H4 (cell line): ENCODE data around the gene MGAT4B. TPM values are rescaled to one million over a fixed set of nuclear protein-coding genes. Genes with fewer than 3 reads are reported as not detected.
"Not testable (repeated sequence)": the region's sequence is repeated elsewhere in the genome, so short reads cannot be mapped to it uniquely, and the experiment has no call there.

Experiments used
- DNase-seq: peaks from one replicate; pipeline ENCODE4 v3.0.0-alpha.2; 2015; ENCODE audit warnings: low spot score
- total RNA-seq: library from RNA; depleted of rRNA; stranded (reverse); fragments of >200 nt; shearing (Covaris generic); gene quantifications from 2 replicates; pipeline ENCODE4 v1.2.3, GENCODE V29; 2014; rRNA removed

The MGAT4B gene
- total RNA-seq: 160 and 216 TPM in 2 replicates

DNA sequence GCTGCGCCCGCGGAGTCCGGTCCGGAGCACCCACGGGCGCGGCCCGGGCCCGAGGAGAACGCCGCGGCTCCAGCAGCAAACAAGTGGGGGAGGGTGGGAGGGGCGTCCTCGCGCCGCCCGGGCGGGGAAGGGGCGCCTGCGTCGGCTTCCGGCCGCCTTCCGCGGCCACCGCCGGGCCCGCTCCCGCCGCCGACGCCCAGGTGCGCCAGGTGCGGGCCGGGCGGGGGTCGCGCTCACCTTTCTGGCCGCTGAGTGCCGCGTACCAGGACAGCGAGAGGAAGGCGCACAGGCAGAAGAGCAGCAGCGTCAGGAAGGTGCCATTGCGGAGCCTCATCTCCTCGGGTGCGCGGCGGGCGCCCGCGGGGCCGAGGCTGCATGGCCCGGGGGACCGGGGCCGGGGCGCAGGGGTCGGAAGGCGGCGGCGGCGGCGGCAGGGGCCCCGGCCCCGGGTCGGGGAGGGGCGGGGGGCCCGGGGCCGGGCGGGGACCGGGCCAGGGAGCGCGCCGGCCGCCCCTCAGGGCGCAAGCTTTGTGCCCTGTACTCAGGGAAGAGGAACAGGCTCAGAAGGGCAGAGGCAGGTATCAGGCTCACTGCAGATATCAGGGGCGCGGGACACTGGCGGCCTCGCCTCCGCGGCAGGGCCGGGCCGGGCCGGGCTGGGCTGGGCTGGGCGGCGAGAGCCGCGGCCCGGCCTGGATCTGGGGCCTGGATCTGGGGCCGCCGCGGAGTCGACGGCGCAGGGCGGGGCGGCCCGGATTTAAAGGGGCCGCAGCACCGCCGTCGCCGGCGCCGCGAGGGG lies at the start of gene MGAT4B:
Gene MGAT4B (minus strand): TSS at position 617 of the 799 bp plus-strand sequence. CDS start 283 bp downstream, at position 334.
- no peak for DNase-seq

- no peak for DNase-seq
Measured at GRCh38 chr5:179854356-179854755, 47.7 kb upstream of the MGAT4B start.

DNA sequence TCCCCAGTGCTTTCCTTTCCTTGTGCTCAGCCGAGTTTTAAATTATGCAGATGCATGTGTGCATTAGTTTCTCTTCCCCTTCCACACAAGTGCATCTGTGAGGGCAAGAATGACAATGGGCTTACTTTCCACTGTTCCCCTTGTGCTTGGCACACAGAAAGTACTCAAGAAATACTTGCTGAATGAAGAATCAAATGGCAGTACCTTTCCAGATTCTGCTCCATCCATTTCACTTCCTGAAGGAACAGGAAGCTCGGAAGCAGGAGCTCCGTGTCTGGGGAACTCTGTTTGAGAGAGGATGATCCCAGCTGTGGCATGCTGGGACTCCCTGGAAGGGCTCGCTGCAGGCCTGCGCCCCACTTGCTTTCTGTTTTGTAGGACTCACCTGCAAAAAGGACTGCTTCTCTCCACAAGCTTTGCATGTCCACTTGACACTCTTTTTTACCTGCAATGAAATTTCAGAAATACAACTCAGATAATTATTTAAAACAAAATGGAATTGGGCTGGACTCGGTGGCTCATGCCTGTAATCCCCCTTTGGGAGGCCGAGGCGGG lies 46.4 kb upstream of the MGAT4B start:
- no peak for DNase-seq

GRCh38 chr5:179841621-179842020 lies 35.0 kb upstream of the MGAT4B start:
- DNase-seq: no peak

DNA sequence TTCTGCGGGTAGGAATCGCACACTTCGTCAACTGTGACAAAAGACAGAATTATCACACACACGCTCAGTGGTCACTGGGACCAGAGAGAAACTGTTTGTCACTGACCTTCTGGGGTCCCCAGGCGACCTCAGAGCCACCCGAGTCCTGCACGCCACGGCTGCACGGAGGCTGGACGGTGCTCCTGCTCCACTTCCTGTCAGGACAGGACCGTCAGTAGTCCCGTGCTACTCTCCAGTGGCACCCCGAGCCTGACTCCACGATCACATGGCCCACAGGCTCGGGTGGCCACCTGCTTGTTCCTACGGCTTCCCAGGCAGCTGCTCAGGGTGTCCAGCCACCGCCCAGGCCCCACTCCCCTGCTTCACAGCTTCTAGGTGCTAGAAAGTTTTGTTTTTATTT lies 34.1 kb upstream of the MGAT4B start:
- no peak for DNase-seq

- DNase-seq: no peak
Measured at GRCh38 chr5:179840321-179840720, 33.7 kb upstream of the MGAT4B start.

DNA sequence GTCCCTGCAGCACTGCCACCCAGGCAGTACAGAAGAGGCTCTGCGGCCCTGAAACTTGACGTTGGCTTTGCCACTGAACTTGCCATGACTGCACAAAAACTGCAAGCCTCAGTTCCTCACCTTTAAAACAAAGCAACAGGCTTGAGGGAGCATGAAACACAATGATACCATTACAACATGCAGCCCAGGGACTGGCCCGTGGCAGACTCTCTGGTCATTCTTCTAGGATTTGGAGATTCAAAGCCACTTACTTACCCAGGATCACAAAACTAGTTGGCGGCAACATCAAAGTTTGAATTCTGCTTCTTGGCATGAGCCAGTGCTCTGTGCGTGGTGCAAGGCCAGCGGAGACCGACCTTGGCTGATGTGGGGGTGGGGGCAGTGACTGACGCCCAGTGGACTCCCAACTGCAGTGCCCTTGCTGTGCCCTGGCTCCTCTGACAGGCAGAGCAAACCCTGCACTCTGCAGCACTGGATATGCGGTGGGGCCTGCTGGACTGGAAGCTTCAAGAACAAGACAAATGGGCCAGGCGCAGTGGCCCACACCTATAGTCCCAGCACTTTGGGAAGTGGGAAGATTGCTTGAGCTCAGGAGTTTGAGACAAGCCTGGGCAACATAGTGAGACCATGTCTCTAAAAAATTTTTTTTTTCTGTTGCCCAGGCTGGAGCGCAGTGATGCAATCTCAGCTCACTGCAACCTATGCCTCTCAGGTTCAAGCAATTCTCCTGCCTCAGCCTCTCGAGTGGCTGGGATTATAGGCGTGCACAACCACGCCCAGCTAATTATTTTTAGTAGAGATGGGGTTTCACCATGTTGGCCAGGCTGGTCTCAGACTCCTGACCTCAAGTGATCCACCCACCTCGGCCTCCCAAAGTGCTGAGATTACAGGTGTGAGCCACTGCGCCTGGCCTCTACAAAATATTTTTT lies 32.9 kb upstream of the MGAT4B start:
- DNase-seq: peak; percentile 55

DNA sequence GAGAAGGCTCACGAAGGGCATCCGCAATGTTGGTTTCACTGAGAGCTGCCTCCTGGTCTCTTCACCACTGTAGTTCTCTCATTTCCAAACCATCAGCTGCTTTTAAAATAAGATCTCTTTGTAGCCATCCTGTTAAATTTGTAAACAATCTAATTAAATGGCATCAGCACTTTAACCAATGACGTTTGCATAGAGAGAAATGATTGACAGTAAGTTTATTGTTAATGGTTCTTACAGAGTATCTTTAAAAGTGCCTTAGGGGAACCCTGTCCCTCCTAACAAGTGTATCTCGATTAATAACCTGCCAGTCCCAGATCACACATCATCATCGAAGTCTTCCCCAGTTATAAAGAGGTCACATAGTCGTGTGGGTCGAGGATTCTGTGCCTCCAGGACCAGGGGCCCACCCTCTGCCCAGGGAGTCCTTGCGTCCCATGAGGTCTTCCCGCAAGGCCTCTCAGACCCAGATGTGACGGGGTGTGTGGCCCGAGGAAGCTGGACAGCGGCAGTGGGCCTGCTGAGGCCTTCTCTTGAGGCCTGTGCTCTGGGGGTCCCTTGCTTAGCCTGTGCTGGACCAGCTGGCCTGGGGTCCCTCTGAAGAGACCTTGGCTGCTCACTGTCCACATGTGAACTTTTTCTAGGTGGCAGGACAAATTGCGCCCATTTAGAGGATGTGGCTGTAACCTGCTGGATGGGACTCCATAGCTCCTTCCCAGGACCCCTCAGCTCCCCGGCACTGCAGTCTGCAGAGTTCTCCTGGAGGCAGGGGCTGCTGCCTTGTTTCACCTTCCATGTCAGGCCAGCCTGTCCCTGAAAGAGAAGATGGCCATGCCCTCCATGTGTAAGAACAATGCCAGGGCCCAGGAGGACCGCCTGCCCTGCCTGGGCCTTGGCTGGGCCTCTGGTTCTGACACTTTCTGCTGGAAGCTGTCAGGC lies 30.7 kb upstream of the MGAT4B start:
- no peak for DNase-seq

- peak; percentile 73 for DNase-seq
Measured at GRCh38 chr5:179836225-179837019, 29.8 kb upstream of the MGAT4B start.

- DNase-seq: not testable (repeated sequence)
Measured at GRCh38 chr5:179834871-179835270, 28.2 kb upstream of the MGAT4B start.

DNA sequence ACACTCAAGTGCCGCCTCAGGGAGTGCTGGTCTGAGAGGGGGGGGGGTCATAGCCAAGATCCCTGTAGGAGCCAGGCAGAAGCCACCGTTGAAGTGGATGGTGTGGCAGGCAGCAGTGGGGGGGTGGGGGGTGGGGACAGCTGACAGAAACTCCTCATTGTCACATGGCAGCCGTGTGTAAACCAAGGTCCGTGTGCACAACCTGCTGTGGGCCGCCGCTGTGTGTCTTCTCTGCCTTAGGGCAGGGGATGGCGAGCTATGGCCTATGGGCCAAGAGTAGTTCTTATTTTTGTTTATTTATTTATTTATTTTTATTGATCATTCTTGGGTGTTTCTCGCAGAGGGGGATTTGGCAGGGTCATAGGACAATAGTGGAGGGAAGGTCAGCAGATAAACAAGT lies 27.5 kb upstream of the MGAT4B start:
- no peak for DNase-seq

GRCh38 chr5:179833709-179834070 lies 27.0 kb upstream of the MGAT4B start:
- no peak for DNase-seq

DNA sequence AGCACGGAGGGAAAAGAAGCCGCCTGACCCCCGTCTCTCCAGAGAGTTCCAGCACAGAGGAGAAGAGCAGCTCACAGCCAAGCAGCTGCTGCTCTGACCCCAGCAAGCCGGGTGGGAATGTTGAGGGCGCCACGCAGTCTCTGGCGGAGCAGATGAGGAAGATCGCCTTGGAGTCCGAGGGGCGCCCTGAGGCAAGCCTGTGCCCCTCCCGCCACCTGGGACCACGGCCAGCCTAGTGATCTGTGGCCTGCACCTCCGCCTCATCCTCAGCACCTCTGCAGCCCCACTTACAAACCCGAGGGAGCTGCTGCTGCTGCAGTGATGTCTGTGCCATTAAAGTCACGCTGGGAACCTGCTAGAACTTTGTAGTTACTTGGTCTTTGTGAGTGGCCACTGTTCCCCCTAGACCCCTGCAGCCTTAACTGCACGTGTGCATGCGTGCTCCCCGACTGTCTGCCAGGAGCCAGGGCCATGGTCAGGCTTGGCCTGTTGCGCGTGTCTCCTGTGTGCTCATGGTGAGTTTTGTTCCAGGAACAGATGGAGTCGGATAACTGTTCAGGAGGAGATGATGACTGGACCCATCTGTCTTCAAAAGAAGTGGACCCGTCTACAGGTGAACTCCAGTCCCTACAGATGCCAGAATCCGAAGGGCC lies 26.5 kb upstream of the MGAT4B start:
- DNase-seq: no peak

DNA sequence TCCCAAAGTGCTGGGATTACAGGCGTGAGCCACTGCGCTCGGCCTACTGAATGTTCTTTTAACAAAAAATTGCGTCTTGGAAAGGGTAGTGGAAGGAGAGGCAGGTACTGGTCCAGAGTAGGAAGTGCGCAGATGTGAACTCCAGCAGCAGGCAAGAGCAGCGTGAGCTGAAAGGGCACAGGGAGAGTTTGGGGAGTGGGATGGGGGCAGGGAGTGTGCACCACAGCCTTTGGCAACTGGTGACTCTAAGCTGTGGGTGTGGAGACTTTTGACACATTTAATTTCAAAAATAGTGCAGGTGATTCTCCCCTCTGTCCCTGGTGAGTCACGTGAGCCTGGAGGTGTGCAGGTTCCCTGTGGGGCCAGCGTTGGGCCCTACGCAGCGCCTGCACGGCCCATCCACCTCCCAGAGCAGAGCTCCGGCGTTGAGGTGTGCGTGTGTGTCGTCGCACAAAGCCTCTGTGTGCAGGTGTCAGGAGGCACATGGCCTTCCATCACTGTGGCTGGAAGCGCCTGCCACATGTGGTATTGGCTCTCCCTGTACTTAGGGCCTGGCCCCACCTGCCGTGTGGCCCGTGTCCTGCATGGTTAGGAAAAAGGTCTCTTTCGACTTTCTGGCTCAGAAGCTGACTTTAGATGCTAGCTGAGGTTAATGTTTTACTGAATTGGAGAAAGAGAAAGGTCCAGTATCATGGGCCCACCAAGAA lies 25.5 kb upstream of the MGAT4B start:
- no peak for DNase-seq

- DNase-seq: no peak
Measured at GRCh38 chr5:179830818-179831468, 24.3 kb upstream of the MGAT4B start.

GRCh38 chr5:179829732-179830435 lies 23.2 kb upstream of the MGAT4B start:
- no peak for DNase-seq

DNA sequence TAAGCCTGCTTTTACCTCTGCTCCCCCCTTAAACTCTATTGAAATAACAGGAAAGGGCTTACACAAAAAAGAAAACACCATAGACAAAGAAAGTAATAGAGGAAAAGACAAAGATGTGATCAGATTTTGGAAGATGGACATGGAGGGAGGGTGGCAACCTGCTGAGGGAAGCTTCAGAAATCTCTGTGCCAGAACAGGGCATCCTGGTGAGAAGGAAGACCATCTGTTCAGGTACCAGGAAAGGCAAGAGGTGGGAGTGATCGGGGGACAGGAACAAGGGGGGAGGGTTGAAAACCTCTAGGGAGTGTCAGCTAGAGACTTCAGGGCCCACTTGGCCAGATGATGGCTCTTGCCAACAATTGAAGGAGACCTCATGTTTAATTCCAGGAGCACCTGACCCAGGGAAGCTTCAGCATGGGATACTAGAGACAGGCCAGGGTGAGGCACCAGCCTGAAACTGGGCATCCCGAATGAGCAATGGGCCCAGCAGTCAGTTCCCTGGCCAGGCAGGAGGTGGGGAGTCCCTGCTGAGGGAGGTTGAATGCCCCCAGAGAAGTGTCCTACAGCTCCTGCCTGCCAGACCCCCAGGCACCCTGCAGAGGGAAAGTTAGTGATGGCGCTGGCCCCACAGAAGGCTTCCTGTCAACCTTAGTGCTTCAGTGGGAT lies 22.2 kb upstream of the MGAT4B start:
- DNase-seq: no peak

DNA sequence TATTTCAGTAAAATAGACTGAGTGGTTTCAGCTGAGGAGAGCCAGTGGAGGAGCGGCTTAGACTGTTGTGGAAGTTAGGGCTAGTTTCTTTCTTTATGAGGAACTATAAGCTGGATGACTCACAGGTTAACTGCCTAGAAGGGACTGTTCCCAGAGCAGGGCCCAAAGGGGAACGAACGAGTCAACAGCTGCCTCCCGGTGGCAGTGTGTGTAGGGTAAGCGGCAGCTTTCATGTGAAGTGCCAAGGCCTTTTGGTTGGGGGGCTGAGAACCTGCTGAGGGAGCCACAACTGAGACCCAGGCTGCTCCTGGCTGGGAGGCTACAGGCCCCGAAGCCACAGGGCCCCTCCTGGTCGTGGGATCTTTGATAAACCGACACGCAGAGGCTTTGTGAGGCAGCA lies 21.0 kb upstream of the MGAT4B start:
- DNase-seq: no peak
